Left ventricle myocardium inferior (tissue), 1 donor: ENCODE measurements around the gene HHIPL2. TPM values are rescaled to one million over a fixed set of nuclear protein-coding genes. Genes with fewer than 3 reads are reported as not detected.

Source experiments
- DNase-seq: peaks from one replicate; pipeline ENCODE4 v3.0.0-alpha.2; 2020
- H3K27ac ChIP-seq: fragments of 200-600 bp; replicated peaks from 2 replicates; pipeline ENCODE4 v1.8.0; 2021
- H3K27me3 ChIP-seq: fragments of 200-600 bp; 2 replicates; pipeline ENCODE4 v1.8.0; 2021; ENCODE audit warnings: low read depth
- H3K36me3 ChIP-seq: fragments of 200-600 bp; 2 replicates; pipeline ENCODE4 v1.8.0; 2021
- H3K4me1 ChIP-seq: fragments of 200-600 bp; 2 replicates; pipeline ENCODE4 v1.8.0; 2021
- H3K4me3 ChIP-seq: fragments of 200-600 bp; 2 replicates; pipeline ENCODE4 v1.8.0; 2021; ENCODE audit warnings: mild to moderate bottlenecking, moderate library complexity
- H3K9me3 ChIP-seq: fragments of 200-600 bp; replicated peaks from 2 replicates; pipeline ENCODE4 v1.8.0; 2021
- CTCF ChIP-seq: fragments of 200-600 bp; IDR thresholded peaks from 2 replicates; pipeline ENCODE4 v1.8.0; 2021; ENCODE audit warnings: antibody characterized with exemption, mild to moderate bottlenecking, borderline replicate concordance
- intact Hi-C: fragments of 100-400 bp; cut with micrococcal nuclease; formaldehyde crosslinking; loops from one replicate; pipeline ENCODE4 v1.11.0; 2022
- total RNA-seq: library from RNA; stranded (reverse); fragmentation: NEBNext Ultra II Directional; extraction: Animal tissue kit (Norgen Biotek cat#: 25700); gene quantifications from one replicate; pipeline ENCODE4 v1.2.1, GENCODE V29; 2021
- donor health status: DM: no; HTN: yes; CAD: no; lungs with severe emphysema.

HHIPL2 gene
- total RNA-seq, 1 donor from 2014 or later: not detected

GRCh38 chr1:222543817-222544216, 4.1 kb downstream of the HHIPL2 start:
- DNase-seq: no peak
- H3K36me3 ChIP-seq: no peaks in the 10 kb centered on the region
- no peak overlapping the region for H3K27ac ChIP-seq
- H3K4me1 ChIP-seq: no peaks in the 10 kb centered on the region
- TF ChIP-seq CTCF: no peak
- intact Hi-C loops: no loop called here
- no peaks in the 10 kb centered on the region for H3K9me3 ChIP-seq
- peaks cover 52% of the 10 kb centered on the region for H3K27me3 ChIP-seq
- no peak overlapping the region for H3K4me3 ChIP-seq

- no peak for DNase-seq
- no peak for TF ChIP-seq CTCF
- intact Hi-C loops: no loop called here
- Histone ChIP-seq H3K4me1 (no peaks in the 10 kb centered on the region), H3K27ac (no peak overlapping the region), H3K36me3 (no peaks in the 10 kb centered on the region), H3K27me3 (peaks cover 28% of the 10 kb centered on the region), H3K9me3 (no peaks in the 10 kb centered on the region), H3K4me3 (no peak overlapping the region)
These were observed 7.3 kb downstream of the HHIPL2 start for GRCh38 chr1:222540598-222540995.

GRCh38 chr1:222539951-222540597, 7.8 kb downstream of the HHIPL2 start:
- Histone ChIP-seq H3K27me3 (peaks cover 23% of the 10 kb centered on the region), H3K27ac (no peak overlapping the region), H3K36me3 (no peaks in the 10 kb centered on the region), H3K9me3 (no peaks in the 10 kb centered on the region), H3K4me1 (no peaks in the 10 kb centered on the region), H3K4me3 (no peak overlapping the region)
- TF ChIP-seq CTCF: no peak
- no peak for DNase-seq
- intact Hi-C loops: no loop called here

- no peak for TF ChIP-seq CTCF
- H3K4me1 ChIP-seq: no peaks in the 10 kb centered on the region
- no peaks in the 10 kb centered on the region for H3K9me3 ChIP-seq
- H3K36me3 ChIP-seq: no peaks in the 10 kb centered on the region
- DNase-seq: no peak
- H3K4me3 ChIP-seq: no peak overlapping the region
- intact Hi-C loops: no loop called here
- H3K27me3 ChIP-seq: peaks cover 3% of the 10 kb centered on the region
- no peak overlapping the region for H3K27ac ChIP-seq
These were observed 12.4 kb downstream of the HHIPL2 start for GRCh38 chr1:222535455-222535854.

- intact Hi-C loops: no loop called here
- no peak for DNase-seq
- H3K27ac ChIP-seq: no peak overlapping the region
- H3K36me3 ChIP-seq: no peaks in the 10 kb centered on the region
- H3K9me3 ChIP-seq: no peaks in the 10 kb centered on the region
- TF ChIP-seq CTCF: no peak
- no peak overlapping the region for H3K4me3 ChIP-seq
- H3K27me3 ChIP-seq: peaks cover 28% of the 10 kb centered on the region
- no peaks in the 10 kb centered on the region for H3K4me1 ChIP-seq
These were observed 17.1 kb downstream of the HHIPL2 start for GRCh38 chr1:222530852-222531251.
